Activated effector memory CD4-positive, alpha-beta T cell treated with Interleukin-2 at 50 U/mL for 16 hours (primary cell): ENCODE results near the gene DHPS.

Experiments
- DNase-seq: peaks from one replicate; pipeline ENCODE4 v3.0.0-alpha.2; 2020

DHPS gene

GRCh38 chr19:12641456-12641855 lies 40.2 kb downstream of the DHPS start:
- DNase-seq, result no peak

- peak; percentile 74 for DNase-seq
Measured at GRCh38 chr19:12639901-12640613, 41.6 kb downstream of the DHPS start.

DNA sequence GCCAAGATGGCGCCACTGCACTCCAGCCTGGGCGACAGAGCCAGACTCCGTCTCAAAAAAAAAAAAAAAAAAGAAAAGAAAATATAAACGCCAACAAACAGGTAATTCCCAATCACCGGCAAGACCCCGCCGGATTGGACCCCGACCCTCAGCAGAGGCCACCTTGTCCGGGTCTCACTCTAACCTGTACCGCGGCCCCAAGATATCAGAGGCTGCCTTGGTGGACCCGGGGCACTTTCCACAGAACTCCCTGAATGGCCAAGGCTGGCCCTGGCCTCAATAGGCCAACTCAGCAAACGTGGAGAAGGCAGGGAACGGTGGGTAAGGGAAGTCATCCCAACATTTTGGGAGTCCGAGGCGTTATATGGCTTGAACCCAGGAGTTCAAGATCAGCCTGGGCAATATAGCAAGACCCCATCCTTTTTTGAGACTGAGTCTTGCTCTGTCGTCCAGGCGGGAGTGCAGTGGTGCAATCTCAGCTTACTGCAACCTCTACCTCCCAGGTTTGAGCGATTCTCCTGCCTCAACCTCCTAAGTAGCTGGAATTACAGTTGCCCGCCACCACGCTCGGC lies 43.0 kb downstream of the DHPS start:
- no peak for DNase-seq

DNA sequence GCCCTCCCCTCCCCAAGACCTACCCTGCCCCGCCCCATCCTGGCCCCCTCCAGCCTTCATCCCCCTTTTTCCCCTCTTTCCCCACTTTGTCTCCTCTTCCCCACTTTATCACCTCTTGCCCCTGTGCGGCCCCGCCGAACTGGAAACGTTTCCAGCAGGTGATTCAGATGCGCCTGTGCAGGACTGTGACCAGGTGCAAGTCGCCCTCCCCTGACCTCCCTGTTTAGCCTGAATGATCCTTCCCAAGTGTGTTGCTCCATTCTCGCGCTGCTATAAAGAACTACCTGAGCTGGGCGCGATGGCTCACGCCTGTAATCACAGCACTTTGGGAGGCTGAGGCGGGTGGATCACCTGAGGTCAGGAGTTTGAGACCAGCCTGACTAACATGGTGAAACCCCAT lies 45.0 kb downstream of the DHPS start:
- DNase-seq, result no peak

DNA sequence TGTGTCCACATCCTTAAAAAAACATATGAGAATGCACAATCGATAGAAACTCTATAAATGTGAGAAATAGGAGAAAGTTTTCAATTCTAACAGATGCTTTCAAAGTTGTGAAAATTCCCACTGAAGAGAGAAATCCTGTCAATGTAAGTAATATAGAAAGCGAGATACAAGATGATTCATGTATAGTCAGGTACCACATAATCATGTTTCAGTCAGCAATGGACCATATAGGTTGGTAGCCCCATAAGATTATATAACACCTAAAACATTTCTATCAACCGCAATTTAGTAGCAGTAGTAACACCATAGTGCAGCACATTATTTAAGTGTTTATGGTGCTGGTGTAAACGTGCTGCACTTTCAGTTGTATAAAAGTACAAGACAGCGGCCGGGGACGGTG lies 52.5 kb downstream of the DHPS start:
- no peak for DNase-seq

DNA sequence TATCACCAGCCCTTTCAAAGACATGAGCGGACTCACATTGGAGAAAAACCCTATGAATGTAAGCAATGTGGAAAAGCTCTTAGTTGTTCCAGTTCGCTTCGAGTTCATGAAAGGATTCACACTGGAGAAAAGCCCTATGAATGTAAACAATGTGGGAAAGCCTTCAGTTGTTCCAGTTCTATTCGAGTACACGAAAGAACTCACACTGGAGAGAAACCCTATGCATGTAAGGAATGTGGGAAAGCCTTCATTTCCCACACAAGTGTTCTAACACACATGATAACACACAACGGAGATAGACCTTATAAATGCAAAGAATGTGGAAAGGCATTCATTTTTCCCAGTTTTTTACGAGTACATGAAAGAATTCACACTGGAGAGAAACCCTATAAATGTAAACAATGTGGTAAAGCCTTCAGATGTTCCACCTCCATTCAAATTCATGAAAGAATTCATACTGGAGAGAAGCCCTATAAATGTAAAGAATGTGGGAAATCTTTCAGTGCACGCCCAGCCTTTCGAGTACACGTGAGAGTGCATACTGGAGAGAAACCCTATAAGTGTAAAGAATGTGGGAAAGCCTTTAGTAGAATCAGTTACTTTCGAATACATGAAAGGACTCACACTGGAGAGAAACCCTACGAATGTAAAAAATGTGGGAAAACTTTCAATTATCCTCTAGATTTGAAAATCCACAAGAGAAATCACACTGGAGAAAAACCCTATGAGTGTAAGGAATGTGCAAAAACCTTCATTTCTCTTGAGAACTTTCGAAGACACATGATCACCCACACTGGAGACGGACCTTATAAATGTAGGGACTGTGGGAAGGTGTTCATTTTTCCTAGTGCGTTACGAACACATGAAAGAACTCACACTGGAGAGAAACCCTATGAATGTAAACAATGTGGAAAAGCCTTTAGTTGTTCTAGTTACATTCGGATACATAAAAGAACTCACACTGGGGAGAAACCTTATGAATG lies 53.3 kb downstream of the DHPS start:
- DNase-seq, result no peak

DNA sequence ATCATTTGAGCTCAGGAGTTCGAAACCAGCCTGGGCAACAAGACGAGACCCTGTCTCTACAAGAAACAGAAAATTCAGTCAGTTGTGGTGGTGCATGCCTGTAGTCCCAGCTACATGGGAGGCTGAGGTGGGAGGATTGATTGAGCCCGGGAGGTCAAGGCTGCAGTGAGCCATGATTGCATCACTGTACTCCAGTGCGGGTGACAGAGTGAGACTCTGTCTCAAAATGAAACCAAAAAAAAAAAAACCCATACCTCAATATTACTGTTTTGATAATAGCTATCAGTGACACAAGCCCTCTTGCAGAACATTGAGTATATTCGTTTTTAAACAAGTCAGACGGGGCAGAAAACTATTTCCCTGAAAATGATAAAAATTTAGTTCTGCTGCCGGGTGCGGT lies 54.7 kb downstream of the DHPS start:
- DNase-seq, result no peak
